Trophoblast cell (in vitro differentiated cells and primary cell): Measurements from ENCODE around the gene PPP1R36.

Experiments used
- DNase-seq, 2 donors: peaks; one replicate each; pipeline ENCODE4 v3.0.0-alpha.2; 2016
- H2AFZ ChIP-seq: 2 replicates; pipeline ENCODE4 v1.6.1; 2013; ENCODE audit warnings: low read length, moderate library complexity, mild to moderate bottlenecking; ENCODE audit not compliant: insufficient read depth, poor library complexity
- H2AK5ac ChIP-seq: 2 replicates; pipeline ENCODE4 v1.6.1; 2013; ENCODE audit warnings: mild to moderate bottlenecking, low read length
- H2BK120ac ChIP-seq: 2 replicates; pipeline ENCODE4 v1.6.1; 2013; ENCODE audit warnings: low read length, mild to moderate bottlenecking, moderate library complexity; ENCODE audit not compliant: insufficient read depth, poor library complexity
- H2BK12ac ChIP-seq: 2 replicates; pipeline ENCODE4 v1.6.1; 2013; ENCODE audit warnings: mild to moderate bottlenecking, low read length, moderate library complexity
- H2BK5ac ChIP-seq: 2 replicates; pipeline ENCODE4 v1.6.1; 2013; ENCODE audit warnings: low read length, low read depth, moderate library complexity, mild to moderate bottlenecking; ENCODE audit not compliant: poor library complexity
- H3K14ac ChIP-seq: 2 replicates; pipeline ENCODE4 v1.6.1; 2013; ENCODE audit warnings: mild to moderate bottlenecking, low read length
- H3K18ac ChIP-seq: 2 replicates; pipeline ENCODE4 v1.6.1; 2013; ENCODE audit warnings: mild to moderate bottlenecking, low read length
- H3K23ac ChIP-seq: 2 replicates; pipeline ENCODE4 v1.6.1; 2013; ENCODE audit warnings: low read length
- H3K27ac ChIP-seq: 2 replicates; pipeline ENCODE4 v1.5.1; 2013; ENCODE audit warnings: low read depth, mild to moderate bottlenecking, inconsistent platforms, low read length, moderate library complexity
- H3K27me3 ChIP-seq: 2 replicates; pipeline ENCODE4 v1.6.1; 2013; ENCODE audit warnings: inconsistent platforms, mild to moderate bottlenecking, low read length, moderate library complexity; ENCODE audit not compliant: insufficient read depth
- H3K36me3 ChIP-seq, 2 experiments: 1 replicate in 1 of 2; 2 replicates in 1 of 2; pipeline ENCODE4 v1.6.1; 2013; ENCODE audit warnings: low read length in 2 of 2, mild to moderate bottlenecking in 2 of 2, moderate library complexity in 1 of 2; ENCODE audit not compliant: insufficient read depth in 2 of 2, control insufficient read depth in 1 of 2
- H3K4ac ChIP-seq: 2 replicates; pipeline ENCODE4 v1.6.1; 2013; ENCODE audit warnings: low read depth, mild to moderate bottlenecking, low read length, moderate library complexity
- H3K4me1 ChIP-seq, 2 experiments: 1 replicate in 1 of 2; 2 replicates in 1 of 2; pipeline ENCODE4 v1.6.1; 2013; ENCODE audit warnings: low read length in 2 of 2, mild to moderate bottlenecking in 2 of 2, moderate library complexity in 1 of 2; ENCODE audit not compliant: insufficient read depth in 2 of 2, control insufficient read depth in 1 of 2
- H3K4me2 ChIP-seq: 2 replicates; pipeline ENCODE4 v1.6.1; 2013; ENCODE audit warnings: inconsistent platforms, mild to moderate bottlenecking, low read length, moderate library complexity
- H3K4me3 ChIP-seq: 2 replicates; pipeline ENCODE4 v1.5.1; 2013; ENCODE audit warnings: mild to moderate bottlenecking, low read depth, low read length, inconsistent platforms
- H3K79me1 ChIP-seq: one replicate; pipeline ENCODE4 v1.6.1; 2013; ENCODE audit warnings: low read length
- H3K79me2 ChIP-seq: 2 replicates; pipeline ENCODE4 v1.6.1; 2013; ENCODE audit warnings: low read length, mild to moderate bottlenecking; ENCODE audit not compliant: control insufficient read depth, insufficient read depth, poor library complexity
- H3K9ac ChIP-seq: 2 replicates; pipeline ENCODE4 v1.6.1; 2013; ENCODE audit warnings: mild to moderate bottlenecking, low read length
- H3K9me3 ChIP-seq: 2 replicates; pipeline ENCODE4 v1.6.1; 2013; ENCODE audit warnings: low read depth, mild to moderate bottlenecking, control low read depth, inconsistent platforms, low read length; ENCODE audit not compliant: insufficient read depth
- H4K12ac ChIP-seq: 2 replicates; pipeline ENCODE4 v1.6.1; 2013; ENCODE audit warnings: low read depth, mild to moderate bottlenecking, low read length, moderate library complexity
- H4K8ac ChIP-seq: 2 replicates; pipeline ENCODE4 v1.6.1; 2013; ENCODE audit warnings: low read depth, mild to moderate bottlenecking, low read length, moderate library complexity
- H4K91ac ChIP-seq: one replicate; pipeline ENCODE4 v1.6.1; 2013; ENCODE audit warnings: low read depth, mild to moderate bottlenecking, low read length, moderate library complexity
- WGBS: extraction: QIAGEN DNeasy Blood & Tissue Kit; methylation state at CpG from one replicate; pipeline ENCODE4 v1.1.7; 2013; ENCODE audit warnings: missing lambda C conversion rate; ENCODE audit not compliant: insufficient read length, insufficient coverage; ENCODE audit errors: extremely low coverage; 5-methylcytosine and 5-hydroxymethylcytosine counted together

PPP1R36 gene

GRCh38 chr14:64540208-64541202, 9.3 kb upstream of the PPP1R36 start, which contains the start of gene HSPA2:
Gene HSPA2, plus strand, starts transcription at chr14:64540741. Its CDS starts 109 bp downstream, at chr14:64540850.
- Histone ChIP-seq H3K79me2 (peaks cover 7% of the 10 kb centered on the region), H3K27me3 (no peaks in the 10 kb centered on the region), H3K36me3 (peaks cover 3 to 5% of the 10 kb centered on the region in 2 experiments), H2BK5ac (peak within 1 kb of the TSS; percentile 61), H2AFZ (peak within 1 kb of the TSS; percentile 23), H3K14ac (peak within 1 kb of the TSS; percentile 68), H3K4me1 (peaks cover 6 to 14% of the 10 kb centered on the region in 2 experiments), H3K4me2 (peak within 1 kb of the TSS; percentile 57), H4K91ac (peak within 1 kb of the TSS; percentile 90), H3K79me1 (peaks cover 27% of the 10 kb centered on the region), H3K23ac (no peak within 1 kb of the TSS), H3K9ac (peak within 1 kb of the TSS; percentile 74), H3K27ac (peak within 1 kb of the TSS; percentile 90), H2BK12ac (no peak within 1 kb of the TSS), H3K9me3 (peaks cover 18% of the 10 kb centered on the region), H2AK5ac (peak within 1 kb of the TSS; percentile 26), H2BK120ac (peak within 1 kb of the TSS; percentile 87), H3K4me3 (peak within 1 kb of the TSS; percentile 69), H4K8ac (peak within 1 kb of the TSS; percentile 39), H3K4ac (no peak within 1 kb of the TSS), H4K12ac (peak within 1 kb of the TSS; percentile 76), H3K18ac (peak within 1 kb of the TSS; percentile 69)
- no CpG with 5 or more reads among the region's 79 CpGs for WGBS
- DNase-seq: peak; percentile 99 to 100

- no peak overlapping the region for H2BK120ac ChIP-seq
- H2AK5ac ChIP-seq: no peak overlapping the region
- H3K9me3 ChIP-seq: peaks cover 18% of the 10 kb centered on the region
- H3K79me2 ChIP-seq: peaks cover 7% of the 10 kb centered on the region
- no peak overlapping the region for H4K12ac ChIP-seq
- H3K23ac ChIP-seq: no peak overlapping the region
- no peak overlapping the region for H3K27ac ChIP-seq
- H3K4me1 ChIP-seq: peaks cover 6 to 12% of the 10 kb centered on the region in 2 experiments
- no peak overlapping the region for H3K14ac ChIP-seq
- H3K36me3 ChIP-seq: peaks cover 3 to 5% of the 10 kb centered on the region in 2 experiments
- H2BK5ac ChIP-seq: no peak overlapping the region
- H3K4me2 ChIP-seq: peak overlapping the region; percentile 57
- H3K9ac ChIP-seq: no peak overlapping the region
- peak in 1 of 2 donors; percentile 56 for DNase-seq
- H4K8ac ChIP-seq: no peak overlapping the region
- H3K4ac ChIP-seq: no peak overlapping the region
- no peak overlapping the region for H3K18ac ChIP-seq
- peaks cover 26% of the 10 kb centered on the region for H3K79me1 ChIP-seq
- no peaks in the 10 kb centered on the region for H3K27me3 ChIP-seq
- WGBS: no CpG with 5 or more reads among the region's 73 CpGs
- H2BK12ac ChIP-seq: no peak overlapping the region
- H4K91ac ChIP-seq: no peak overlapping the region
- H2AFZ ChIP-seq: no peak overlapping the region
- H3K4me3 ChIP-seq: peak overlapping the region; percentile 69
These were observed 8.3 kb upstream of the PPP1R36 start for GRCh38 chr14:64541261-64541971.

DNA sequence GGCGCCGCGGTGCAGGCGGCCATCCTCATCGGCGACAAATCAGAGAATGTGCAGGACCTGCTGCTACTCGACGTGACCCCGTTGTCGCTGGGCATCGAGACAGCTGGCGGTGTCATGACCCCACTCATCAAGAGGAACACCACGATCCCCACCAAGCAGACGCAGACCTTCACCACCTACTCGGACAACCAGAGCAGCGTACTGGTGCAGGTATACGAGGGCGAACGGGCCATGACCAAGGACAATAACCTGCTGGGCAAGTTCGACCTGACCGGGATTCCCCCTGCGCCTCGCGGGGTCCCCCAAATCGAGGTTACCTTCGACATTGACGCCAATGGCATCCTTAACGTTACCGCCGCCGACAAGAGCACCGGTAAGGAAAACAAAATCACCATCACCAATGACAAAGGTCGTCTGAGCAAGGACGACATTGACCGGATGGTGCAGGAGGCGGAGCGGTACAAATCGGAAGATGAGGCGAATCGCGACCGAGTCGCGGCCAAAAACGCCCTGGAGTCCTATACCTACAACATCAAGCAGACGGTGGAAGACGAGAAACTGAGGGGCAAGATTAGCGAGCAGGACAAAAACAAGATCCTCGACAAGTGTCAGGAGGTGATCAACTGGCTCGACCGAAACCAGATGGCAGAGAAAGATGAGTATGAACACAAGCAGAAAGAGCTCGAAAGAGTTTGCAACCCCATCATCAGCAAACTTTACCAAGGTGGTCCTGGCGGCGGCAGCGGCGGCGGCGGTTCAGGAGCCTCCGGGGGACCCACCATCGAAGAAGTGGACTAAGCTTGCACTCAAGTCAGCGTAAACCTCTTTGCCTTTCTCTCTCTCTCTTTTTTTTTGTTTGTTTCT, 7.6 kb upstream of the PPP1R36 start:
- Histone ChIP-seq H2BK5ac (peak overlapping the region; percentile 33), H3K4me1 (peaks cover 6 to 11% of the 10 kb centered on the region in 2 experiments), H4K12ac (peak overlapping the region; percentile 64), H3K23ac (no peak overlapping the region), H3K4ac (peak overlapping the region; percentile 69), H3K9me3 (peaks cover 18% of the 10 kb centered on the region), H3K36me3 (peaks cover 3 to 5% of the 10 kb centered on the region in 2 experiments), H4K91ac (peak overlapping the region; percentile 45), H3K4me3 (peak overlapping the region; percentile 69), H3K9ac (no peak overlapping the region), H2AFZ (no peak overlapping the region), H4K8ac (peak overlapping the region; percentile 31), H3K4me2 (peak overlapping the region; percentile 57), H2BK120ac (peak overlapping the region; percentile 26), H3K79me2 (peaks cover 7% of the 10 kb centered on the region), H2AK5ac (peak overlapping the region; percentile 16), H3K18ac (peak overlapping the region; percentile 10), H3K14ac (peak overlapping the region; percentile 11), H3K79me1 (peaks cover 24% of the 10 kb centered on the region), H2BK12ac (no peak overlapping the region), H3K27ac (no peak overlapping the region), H3K27me3 (no peaks in the 10 kb centered on the region)
- no CpG with 5 or more reads among the region's 61 CpGs for WGBS
- DNase-seq: peak in 1 of 2 donors; percentile 29
